Measurements from ENCODE around the gene SPINT3.

DNA sequence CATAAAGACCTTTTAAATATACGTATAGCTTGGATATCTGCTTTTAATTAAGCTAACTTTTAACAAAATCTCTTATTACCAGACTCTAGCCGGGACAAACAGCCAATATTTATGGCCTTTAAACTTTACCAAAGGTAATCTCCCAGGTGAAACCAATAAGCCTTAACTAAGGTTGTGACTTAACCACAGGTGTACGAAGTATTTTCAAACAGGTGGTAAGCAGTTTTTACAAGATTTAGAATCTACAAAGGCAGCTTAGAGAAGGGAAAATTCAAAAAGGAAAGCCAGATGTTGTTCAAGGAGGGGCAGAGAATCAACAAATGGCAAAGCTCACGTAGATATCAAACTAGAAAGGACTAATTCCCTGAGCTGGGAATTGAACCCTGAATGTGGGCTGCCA, 30.0 kb downstream of the SPINT3 start:
- TF ChIP-seq, protein P1, sequence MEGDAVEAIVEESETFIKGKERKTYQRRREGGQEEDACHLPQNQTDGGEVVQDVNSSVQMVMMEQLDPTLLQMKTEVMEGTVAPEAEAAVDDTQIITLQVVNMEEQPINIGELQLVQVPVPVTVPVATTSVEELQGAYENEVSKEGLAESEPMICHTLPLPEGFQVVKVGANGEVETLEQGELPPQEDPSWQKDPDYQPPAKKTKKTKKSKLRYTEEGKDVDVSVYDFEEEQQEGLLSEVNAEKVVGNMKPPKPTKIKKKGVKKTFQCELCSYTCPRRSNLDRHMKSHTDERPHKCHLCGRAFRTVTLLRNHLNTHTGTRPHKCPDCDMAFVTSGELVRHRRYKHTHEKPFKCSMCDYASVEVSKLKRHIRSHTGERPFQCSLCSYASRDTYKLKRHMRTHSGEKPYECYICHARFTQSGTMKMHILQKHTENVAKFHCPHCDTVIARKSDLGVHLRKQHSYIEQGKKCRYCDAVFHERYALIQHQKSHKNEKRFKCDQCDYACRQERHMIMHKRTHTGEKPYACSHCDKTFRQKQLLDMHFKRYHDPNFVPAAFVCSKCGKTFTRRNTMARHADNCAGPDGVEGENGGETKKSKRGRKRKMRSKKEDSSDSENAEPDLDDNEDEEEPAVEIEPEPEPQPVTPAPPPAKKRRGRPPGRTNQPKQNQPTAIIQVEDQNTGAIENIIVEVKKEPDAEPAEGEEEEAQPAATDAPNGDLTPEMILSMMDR (IDR thresholded peaks at IDR 0.05), result no peak
- TF ChIP-seq EP300 (IDR thresholded peaks at IDR 0.05), result no peak

Measured in esophagus muscularis mucosa (tissue), 3 donors.